Spleen (tissue), 7 donors: ENCODE results near the gene LRRTM4.

Source experiments
- POLR2A ChIP-seq, 3 donors: fragments of 450-650 bp; IDR thresholded peaks; one replicate each; pipeline ENCODE4 v1.5.1; 2017; ENCODE audit warnings: antibody characterized with exemption in 3 of 3, mild to moderate bottlenecking in 1 of 3
- POLR2AphosphoS5 ChIP-seq, 3 donors: sonication (generic); formaldehyde crosslinking; IDR thresholded peaks; one replicate each; pipeline ENCODE4 v1.5.1; 2017; ENCODE audit warnings: antibody characterized with exemption in 3 of 3
- TF ChIP-seq, protein P1 (sequence below), 11 experiments: fragments of 200-600 bp in 7 of 11; fragments of 450-650 bp in 4 of 11; sonication (generic) in 4 of 11; IDR thresholded peaks in 8 of 11; conservative IDR thresholded peaks in 3 of 11; 1 replicate in 7 of 11; 2 replicates in 4 of 11; pipeline versions ENCODE4 v1.4.0 to v1.8.0; 2016 to 2021; ENCODE audit warnings: antibody characterized with exemption in 11 of 11, inconsistent platforms in 4 of 11, mild to moderate bottlenecking in 1 of 11
- donor health status: DM: no; HTN: no; CAD: no; lungs with moderate emphysema.
- donor health status: DM: no; HTN: no; CAD: no.
- donor health status: DM: no; HTN: no; CAD: no.

DNA sequence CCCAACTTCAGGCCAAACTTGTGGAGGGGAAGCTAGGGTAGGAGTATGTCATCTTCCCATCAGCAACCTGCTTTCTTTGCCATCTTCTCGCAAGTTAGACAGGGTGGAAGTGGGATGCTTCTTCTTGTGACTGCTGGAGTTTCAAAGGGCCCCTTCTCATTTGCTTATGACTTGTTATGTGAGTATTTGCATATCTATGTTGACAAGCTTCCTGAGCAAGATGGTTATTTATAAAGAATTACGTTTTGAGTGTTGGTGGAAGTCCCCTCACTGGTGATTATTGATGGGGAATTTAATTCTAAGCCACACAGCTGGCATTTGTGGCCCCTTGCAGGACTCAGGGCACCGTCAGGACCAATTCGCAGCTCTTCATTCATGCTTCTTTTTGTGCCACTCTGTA is 791.0 kb downstream of the LRRTM4 start:
- TF ChIP-seq, protein P1, sequence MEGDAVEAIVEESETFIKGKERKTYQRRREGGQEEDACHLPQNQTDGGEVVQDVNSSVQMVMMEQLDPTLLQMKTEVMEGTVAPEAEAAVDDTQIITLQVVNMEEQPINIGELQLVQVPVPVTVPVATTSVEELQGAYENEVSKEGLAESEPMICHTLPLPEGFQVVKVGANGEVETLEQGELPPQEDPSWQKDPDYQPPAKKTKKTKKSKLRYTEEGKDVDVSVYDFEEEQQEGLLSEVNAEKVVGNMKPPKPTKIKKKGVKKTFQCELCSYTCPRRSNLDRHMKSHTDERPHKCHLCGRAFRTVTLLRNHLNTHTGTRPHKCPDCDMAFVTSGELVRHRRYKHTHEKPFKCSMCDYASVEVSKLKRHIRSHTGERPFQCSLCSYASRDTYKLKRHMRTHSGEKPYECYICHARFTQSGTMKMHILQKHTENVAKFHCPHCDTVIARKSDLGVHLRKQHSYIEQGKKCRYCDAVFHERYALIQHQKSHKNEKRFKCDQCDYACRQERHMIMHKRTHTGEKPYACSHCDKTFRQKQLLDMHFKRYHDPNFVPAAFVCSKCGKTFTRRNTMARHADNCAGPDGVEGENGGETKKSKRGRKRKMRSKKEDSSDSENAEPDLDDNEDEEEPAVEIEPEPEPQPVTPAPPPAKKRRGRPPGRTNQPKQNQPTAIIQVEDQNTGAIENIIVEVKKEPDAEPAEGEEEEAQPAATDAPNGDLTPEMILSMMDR (IDR thresholded peaks at IDR 0.05 in 8 of 11, conservative IDR thresholded peaks at IDR 0.05 in 3 of 11), result no peak
- no peak for TF ChIP-seq POLR2A (IDR thresholded peaks at IDR 0.05)
- TF ChIP-seq POLR2AphosphoS5 (IDR thresholded peaks at IDR 0.05), result no peak
